GM23338 (cell line): ENCODE measurements around the gene GFPT2. TPM values are rescaled to one million over a fixed set of nuclear protein-coding genes. Genes with fewer than 3 reads are reported as not detected.

ENCODE experiments used
- ATAC-seq: fragments of 200-7000 bp; cut with Tn5 transposase; 3 replicates; pipeline ENCODE4 v1.9.1; 2020
- DNase-seq: peaks from one replicate; pipeline ENCODE4 v3.0.0-alpha.2; 2015; ENCODE audit warnings: low spot score
- H2AFZ ChIP-seq: fragments of 200-600 bp; sonication (generic); 2 replicates; pipeline ENCODE4 v1.8.0; 2016; ENCODE audit warnings: antibody characterized with exemption, mild to moderate bottlenecking, moderate library complexity
- H3F3A ChIP-seq: fragments of 200-600 bp; sonication (generic); replicated peaks from 2 replicates; pipeline ENCODE4 v1.8.0; 2017; ENCODE audit warnings: antibody characterized with exemption, mixed run types, low read depth
- H3K27ac ChIP-seq: fragments of 200-600 bp; sonication (generic); 2 replicates; pipeline ENCODE4 v1.6.1; 2016; ENCODE audit warnings: low read depth
- H3K27me3 ChIP-seq: fragments of 200-600 bp; sonication (generic); 2 replicates; pipeline ENCODE4 v1.8.0; 2016; ENCODE audit warnings: mild to moderate bottlenecking, mixed run types, moderate library complexity; ENCODE audit not compliant: insufficient read depth
- H3K36me3 ChIP-seq: fragments of 200-600 bp; sonication (generic); 2 replicates; pipeline ENCODE4 v1.8.0; 2016; ENCODE audit warnings: mild to moderate bottlenecking; ENCODE audit not compliant: insufficient read depth
- H3K4me1 ChIP-seq: fragments of 200-600 bp; sonication (generic); 2 replicates; pipeline ENCODE4 v1.8.0; 2016; ENCODE audit warnings: mild to moderate bottlenecking, moderate library complexity; ENCODE audit not compliant: insufficient read depth
- H3K4me2 ChIP-seq: fragments of 200-600 bp; sonication (generic); 2 replicates; pipeline ENCODE4 v1.7.1; 2017; ENCODE audit warnings: mixed run types
- H3K4me3 ChIP-seq: fragments of 200-600 bp; sonication (generic); 2 replicates; pipeline ENCODE4 v1.6.1; 2016; ENCODE audit warnings: mixed run types
- H3K79me2 ChIP-seq: fragments of 200-600 bp; sonication (generic); replicated peaks from 2 replicates; pipeline ENCODE4 v1.8.0; 2017; ENCODE audit warnings: mild to moderate bottlenecking; ENCODE audit not compliant: insufficient read depth
- H3K9me2 ChIP-seq: fragments of 200-600 bp; sonication (generic); 2 replicates; pipeline ENCODE4 v1.8.0; 2017; ENCODE audit not compliant: insufficient read depth
- H4K20me1 ChIP-seq: fragments of 200-600 bp; sonication (generic); replicated peaks from 2 replicates; pipeline ENCODE4 v1.8.0; 2017; ENCODE audit warnings: mild to moderate bottlenecking; ENCODE audit not compliant: insufficient read depth
- H3K27ac Mint-ChIP-seq: 2 replicates; pipeline ENCODE4 v1.8.0; 2020; ENCODE audit warnings: inconsistent platforms, mild to moderate bottlenecking, moderate library complexity, mixed read lengths
- H3K27me3 Mint-ChIP-seq: 3 replicates; pipeline ENCODE4 v1.8.0; 2022; ENCODE audit warnings: low read depth, mild to moderate bottlenecking, moderate library complexity, mixed read lengths, inconsistent platforms; ENCODE audit not compliant: insufficient read depth, poor library complexity
- H3K36me3 Mint-ChIP-seq: 3 replicates; pipeline ENCODE4 v1.8.0; 2021; ENCODE audit warnings: low read depth, mild to moderate bottlenecking, inconsistent platforms, moderate library complexity, mixed read lengths
- H3K4me1 Mint-ChIP-seq: 3 replicates; pipeline ENCODE4 v1.8.0; 2020; ENCODE audit warnings: mild to moderate bottlenecking, inconsistent platforms, mixed read lengths
- H3K4me3 Mint-ChIP-seq: 3 replicates; pipeline ENCODE4 v1.8.0; 2021; ENCODE audit warnings: moderate library complexity, mild to moderate bottlenecking, inconsistent platforms, mixed read lengths
- H3K9me3 Mint-ChIP-seq: 3 replicates; pipeline ENCODE4 v1.8.0; 2020; ENCODE audit warnings: moderate library complexity, mild to moderate bottlenecking, inconsistent platforms, mixed read lengths
- CREB1 ChIP-seq: fragments of 250-450 bp; sonication (Bioruptor Pico); IDR thresholded peaks from 2 replicates; pipeline ENCODE4 v1.5.0; 2020; ENCODE audit warnings: low read depth, mild to moderate bottlenecking, moderate library complexity
- EZH2 ChIP-seq: fragments of 200-600 bp; sonication (generic); IDR thresholded peaks from one replicate; pipeline ENCODE4 v1.8.0; 2017; ENCODE audit warnings: antibody characterized with exemption, mild to moderate bottlenecking, low read depth; ENCODE audit not compliant: unreplicated experiment
- EZH2phosphoT487 ChIP-seq: fragments of 200-600 bp; sonication (generic); IDR thresholded peaks from one replicate; pipeline ENCODE4 v1.8.1; 2018; ENCODE audit warnings: antibody characterized with exemption; ENCODE audit not compliant: unreplicated experiment
- JUNB ChIP-seq: IDR thresholded peaks from one replicate; pipeline ENCODE4 v1.6.1; 2016; ENCODE audit warnings: antibody characterized with exemption; ENCODE audit not compliant: unreplicated experiment
- NANOG ChIP-seq: IDR thresholded peaks from 2 replicates; pipeline ENCODE4 v1.6.1; 2016; ENCODE audit warnings: antibody characterized with exemption, borderline replicate concordance
- POLR2AphosphoS5 ChIP-seq: IDR thresholded peaks from 2 replicates; pipeline ENCODE4 v1.6.1; 2016; ENCODE audit warnings: antibody characterized with exemption, low read depth
- STAT1 ChIP-seq: IDR thresholded peaks from one replicate; pipeline ENCODE4 v1.6.1; 2016; ENCODE audit warnings: antibody characterized with exemption; ENCODE audit not compliant: unreplicated experiment
- ZNF114 ChIP-seq: fragments of 250-450 bp; sonication (Bioruptor Pico); IDR thresholded peaks from 2 replicates; pipeline ENCODE4 v1.5.0; 2020; ENCODE audit warnings: mild to moderate bottlenecking, moderate library complexity
- ZNF331 ChIP-seq: fragments of 250-450 bp; sonication (Bioruptor Pico); IDR thresholded peaks from 2 replicates; pipeline ENCODE4 v1.5.0; 2020; ENCODE audit warnings: low read depth, mild to moderate bottlenecking, moderate library complexity
- polyA plus RNA-seq: library from polyadenylated mRNA; unstranded; fragments of >200 nt; fragmentation: Nextera tagmentation; extraction: Ambion mirVana; gene quantifications from 2 replicates; pipeline ENCODE4 v1.2.1, GENCODE V29; 2016
- total RNA-seq: library from RNA; depleted of rRNA; stranded (reverse); fragments of >200 nt; shearing (Covaris generic); gene quantifications from 2 replicates; pipeline ENCODE4 v1.2.3, GENCODE V29; 2014
- TF ChIP-seq, protein P1 (sequence below): fragments of 250-450 bp; sonication (Bioruptor Pico); IDR thresholded peaks from 2 replicates; pipeline ENCODE4 v1.5.0; 2020; ENCODE audit warnings: mild to moderate bottlenecking, moderate library complexity
- TF ChIP-seq, protein P2 (sequence below), 2 experiments: fragments of 200-600 bp in 1 of 2; sonication (generic) in 1 of 2; conservative IDR thresholded peaks; 2 replicates each; pipeline versions ENCODE4 v1.5.1 to v1.6.1; 2016 to 2017; ENCODE audit warnings: antibody characterized with exemption in 2 of 2, low read depth in 2 of 2, mild to moderate bottlenecking in 2 of 2, moderate library complexity in 1 of 2
- TF ChIP-seq, protein P3 (sequence below): IDR thresholded peaks from one replicate; pipeline ENCODE4 v1.6.1; 2018; ENCODE audit warnings: antibody characterized with exemption; ENCODE audit not compliant: unreplicated experiment

GFPT2 gene
- total and polyA plus RNA-seq, 2 experiments from 2014 or later: 82.6 to 120 TPM

DNA sequence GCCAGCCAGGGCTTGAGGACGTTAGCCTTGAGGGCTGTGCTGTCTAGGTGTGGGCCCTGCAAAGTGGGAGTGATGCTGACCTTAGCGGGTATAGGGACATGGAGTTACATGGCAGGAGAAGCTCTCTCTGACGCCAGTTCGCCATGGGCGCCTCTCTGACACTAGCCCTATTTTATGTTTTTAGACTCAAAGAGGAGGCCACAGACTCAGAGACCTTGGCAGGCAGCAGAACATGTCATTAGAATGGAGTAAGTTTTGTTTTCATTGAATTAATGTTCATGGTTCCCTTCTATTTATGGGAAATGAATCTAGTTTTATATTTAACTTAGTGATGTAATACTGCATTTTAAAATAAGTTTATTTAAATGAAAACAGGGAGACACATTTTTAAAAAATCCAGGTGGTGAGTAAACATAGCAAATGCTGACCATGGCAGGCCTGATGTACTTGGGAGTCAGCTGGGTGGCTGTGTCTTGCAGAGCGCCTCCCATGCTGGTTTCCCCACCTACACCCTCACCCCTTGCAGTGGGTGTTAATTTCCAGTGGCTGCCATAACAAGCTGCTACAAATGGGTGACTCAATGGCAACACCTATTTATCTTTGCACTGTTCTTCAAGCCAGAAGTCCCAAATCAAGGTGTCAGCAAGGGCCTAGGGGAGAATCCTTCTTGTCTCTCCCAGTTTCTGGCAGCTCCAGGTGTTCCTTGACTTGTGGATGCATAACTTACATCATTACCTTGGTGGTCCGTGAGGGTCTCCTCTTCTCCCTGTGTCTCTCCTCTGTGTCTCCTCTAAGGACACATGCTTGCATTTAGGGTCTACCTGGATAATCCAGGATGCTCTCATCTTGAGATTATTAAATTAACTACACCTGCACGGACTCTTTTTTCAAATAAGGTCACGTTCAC lies 25.6 kb upstream of the GFPT2 start (continued):
- TF ChIP-seq, protein P1, sequence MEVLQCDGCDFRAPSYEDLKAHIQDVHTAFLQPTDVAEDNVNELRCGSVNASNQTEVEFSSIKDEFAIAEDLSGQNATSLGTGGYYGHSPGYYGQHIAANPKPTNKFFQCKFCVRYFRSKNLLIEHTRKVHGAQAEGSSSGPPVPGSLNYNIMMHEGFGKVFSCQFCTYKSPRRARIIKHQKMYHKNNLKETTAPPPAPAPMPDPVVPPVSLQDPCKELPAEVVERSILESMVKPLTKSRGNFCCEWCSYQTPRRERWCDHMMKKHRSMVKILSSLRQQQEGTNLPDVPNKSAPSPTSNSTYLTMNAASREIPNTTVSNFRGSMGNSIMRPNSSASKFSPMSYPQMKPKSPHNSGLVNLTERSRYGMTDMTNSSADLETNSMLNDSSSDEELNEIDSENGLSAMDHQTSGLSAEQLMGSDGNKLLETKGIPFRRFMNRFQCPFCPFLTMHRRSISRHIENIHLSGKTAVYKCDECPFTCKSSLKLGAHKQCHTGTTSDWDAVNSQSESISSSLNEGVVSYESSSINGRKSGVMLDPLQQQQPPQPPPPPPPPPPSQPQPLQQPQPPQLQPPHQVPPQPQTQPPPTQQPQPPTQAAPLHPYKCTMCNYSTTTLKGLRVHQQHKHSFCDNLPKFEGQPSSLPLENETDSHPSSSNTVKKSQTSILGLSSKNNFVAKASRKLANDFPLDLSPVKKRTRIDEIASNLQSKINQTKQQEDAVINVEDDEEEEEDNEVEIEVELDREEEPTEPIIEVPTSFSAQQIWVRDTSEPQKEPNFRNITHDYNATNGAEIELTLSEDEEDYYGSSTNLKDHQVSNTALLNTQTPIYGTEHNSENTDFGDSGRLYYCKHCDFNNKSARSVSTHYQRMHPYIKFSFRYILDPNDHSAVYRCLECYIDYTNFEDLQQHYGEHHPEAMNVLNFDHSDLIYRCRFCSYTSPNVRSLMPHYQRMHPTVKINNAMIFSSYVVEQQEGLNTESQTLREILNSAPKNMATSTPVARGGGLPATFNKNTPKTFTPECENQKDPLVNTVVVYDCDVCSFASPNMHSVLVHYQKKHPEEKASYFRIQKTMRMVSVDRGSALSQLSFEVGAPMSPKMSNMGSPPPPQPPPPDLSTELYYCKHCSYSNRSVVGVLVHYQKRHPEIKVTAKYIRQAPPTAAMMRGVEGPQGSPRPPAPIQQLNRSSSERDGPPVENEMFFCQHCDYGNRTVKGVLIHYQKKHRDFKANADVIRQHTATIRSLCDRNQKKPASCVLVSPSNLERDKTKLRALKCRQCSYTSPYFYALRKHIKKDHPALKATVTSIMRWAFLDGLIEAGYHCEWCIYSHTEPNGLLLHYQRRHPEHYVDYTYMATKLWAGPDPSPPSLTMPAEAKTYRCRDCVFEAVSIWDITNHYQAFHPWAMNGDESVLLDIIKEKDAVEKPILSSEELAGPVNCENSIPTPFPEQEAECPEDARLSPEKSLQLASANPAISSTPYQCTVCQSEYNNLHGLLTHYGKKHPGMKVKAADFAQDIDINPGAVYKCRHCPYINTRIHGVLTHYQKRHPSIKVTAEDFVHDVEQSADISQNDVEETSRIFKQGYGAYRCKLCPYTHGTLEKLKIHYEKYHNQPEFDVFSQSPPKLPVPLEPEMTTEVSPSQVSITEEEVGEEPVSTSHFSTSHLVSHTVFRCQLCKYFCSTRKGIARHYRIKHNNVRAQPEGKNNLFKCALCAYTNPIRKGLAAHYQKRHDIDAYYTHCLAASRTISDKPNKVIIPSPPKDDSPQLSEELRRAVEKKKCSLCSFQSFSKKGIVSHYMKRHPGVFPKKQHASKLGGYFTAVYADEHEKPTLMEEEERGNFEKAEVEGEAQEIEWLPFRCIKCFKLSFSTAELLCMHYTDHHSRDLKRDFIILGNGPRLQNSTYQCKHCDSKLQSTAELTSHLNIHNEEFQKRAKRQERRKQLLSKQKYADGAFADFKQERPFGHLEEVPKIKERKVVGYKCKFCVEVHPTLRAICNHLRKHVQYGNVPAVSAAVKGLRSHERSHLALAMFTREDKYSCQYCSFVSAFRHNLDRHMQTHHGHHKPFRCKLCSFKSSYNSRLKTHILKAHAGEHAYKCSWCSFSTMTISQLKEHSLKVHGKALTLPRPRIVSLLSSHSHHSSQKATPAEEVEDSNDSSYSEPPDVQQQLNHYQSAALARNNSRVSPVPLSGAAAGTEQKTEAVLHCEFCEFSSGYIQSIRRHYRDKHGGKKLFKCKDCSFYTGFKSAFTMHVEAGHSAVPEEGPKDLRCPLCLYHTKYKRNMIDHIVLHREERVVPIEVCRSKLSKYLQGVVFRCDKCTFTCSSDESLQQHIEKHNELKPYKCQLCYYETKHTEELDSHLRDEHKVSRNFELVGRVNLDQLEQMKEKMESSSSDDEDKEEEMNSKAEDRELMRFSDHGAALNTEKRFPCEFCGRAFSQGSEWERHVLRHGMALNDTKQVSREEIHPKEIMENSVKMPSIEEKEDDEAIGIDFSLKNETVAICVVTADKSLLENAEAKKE: no peak

DNA sequence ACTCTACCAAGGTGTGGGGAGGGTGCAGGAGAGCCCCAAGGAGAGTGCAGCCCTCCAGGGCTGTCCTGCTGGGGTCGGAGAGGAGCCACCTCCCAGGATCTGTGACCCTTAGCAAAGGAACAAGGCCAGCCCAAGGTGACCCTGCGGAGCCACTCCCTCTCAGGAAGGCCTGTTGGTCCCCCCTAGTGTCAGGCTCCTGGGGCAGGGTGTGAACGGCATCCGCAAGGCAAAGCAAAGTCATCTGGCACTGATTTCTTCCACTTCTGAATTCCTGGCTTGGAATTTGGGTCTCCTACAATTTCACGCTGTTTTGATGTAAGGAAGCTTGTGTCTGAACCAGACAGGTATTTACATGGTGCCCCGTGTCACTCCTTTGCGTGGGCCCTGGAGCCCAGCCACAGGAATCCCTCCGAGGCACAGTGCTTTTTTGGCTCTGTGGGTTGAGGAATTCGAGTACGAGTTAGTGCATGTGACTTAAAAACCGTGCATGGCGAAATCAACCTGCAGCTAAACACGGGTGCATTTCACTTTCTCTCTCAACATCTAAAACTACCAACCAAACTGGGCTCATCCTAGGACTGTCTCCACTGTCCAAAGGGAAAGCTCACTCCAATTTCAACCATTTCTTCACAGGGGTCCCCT lies 24.5 kb upstream of the GFPT2 start:
- Mint-ChIP-seq H3K4me1 (peaks cover 16% of the 10 kb centered on the region), H3K27ac (no peak overlapping the region), H3K4me3 (no peak overlapping the region), H3K36me3 (no peaks in the 10 kb centered on the region; the same call in 2 of the 3 replicates), H3K27me3 (peaks cover 7% of the 10 kb centered on the region), H3K9me3 (no peaks in the 10 kb centered on the region)
- no peaks in the 10 kb centered on the region for H3K27me3 ChIP-seq
- no peaks in the 10 kb centered on the region for H3K79me2 ChIP-seq
- H3K36me3 ChIP-seq: no peaks in the 10 kb centered on the region
- H3F3A ChIP-seq: no peaks in the 10 kb centered on the region
- H4K20me1 ChIP-seq: no peaks in the 10 kb centered on the region
- H2AFZ ChIP-seq: peak overlapping the region; percentile 78; the same call in 1 of the 2 replicates
- no peak overlapping the region for H3K4me3 ChIP-seq
- peak; percentile 21; the same call in 1 of the 3 replicates for ATAC-seq
- no peak overlapping the region for H3K27ac ChIP-seq
- no peak for DNase-seq
- H3K4me1 ChIP-seq: no peaks in the 10 kb centered on the region
- H3K9me2 ChIP-seq: no peaks in the 10 kb centered on the region
- no peak overlapping the region for H3K4me2 ChIP-seq
- TF ChIP-seq ZNF114 (no peak), POLR2AphosphoS5 (no peak), EZH2phosphoT487 (no peak), STAT1 (no peak), CREB1 (CRISPR knock-in tag) (no peak), NANOG (no peak), JUNB (no peak), EZH2 (no peak), ZNF331 (CRISPR knock-in tag) (no peak)
- TF ChIP-seq, protein P2, sequence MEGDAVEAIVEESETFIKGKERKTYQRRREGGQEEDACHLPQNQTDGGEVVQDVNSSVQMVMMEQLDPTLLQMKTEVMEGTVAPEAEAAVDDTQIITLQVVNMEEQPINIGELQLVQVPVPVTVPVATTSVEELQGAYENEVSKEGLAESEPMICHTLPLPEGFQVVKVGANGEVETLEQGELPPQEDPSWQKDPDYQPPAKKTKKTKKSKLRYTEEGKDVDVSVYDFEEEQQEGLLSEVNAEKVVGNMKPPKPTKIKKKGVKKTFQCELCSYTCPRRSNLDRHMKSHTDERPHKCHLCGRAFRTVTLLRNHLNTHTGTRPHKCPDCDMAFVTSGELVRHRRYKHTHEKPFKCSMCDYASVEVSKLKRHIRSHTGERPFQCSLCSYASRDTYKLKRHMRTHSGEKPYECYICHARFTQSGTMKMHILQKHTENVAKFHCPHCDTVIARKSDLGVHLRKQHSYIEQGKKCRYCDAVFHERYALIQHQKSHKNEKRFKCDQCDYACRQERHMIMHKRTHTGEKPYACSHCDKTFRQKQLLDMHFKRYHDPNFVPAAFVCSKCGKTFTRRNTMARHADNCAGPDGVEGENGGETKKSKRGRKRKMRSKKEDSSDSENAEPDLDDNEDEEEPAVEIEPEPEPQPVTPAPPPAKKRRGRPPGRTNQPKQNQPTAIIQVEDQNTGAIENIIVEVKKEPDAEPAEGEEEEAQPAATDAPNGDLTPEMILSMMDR (conservative IDR thresholded peaks at IDR 0.05; ENCODE audit: low read depth in 2 of 2): no peak
- TF ChIP-seq, protein P3, sequence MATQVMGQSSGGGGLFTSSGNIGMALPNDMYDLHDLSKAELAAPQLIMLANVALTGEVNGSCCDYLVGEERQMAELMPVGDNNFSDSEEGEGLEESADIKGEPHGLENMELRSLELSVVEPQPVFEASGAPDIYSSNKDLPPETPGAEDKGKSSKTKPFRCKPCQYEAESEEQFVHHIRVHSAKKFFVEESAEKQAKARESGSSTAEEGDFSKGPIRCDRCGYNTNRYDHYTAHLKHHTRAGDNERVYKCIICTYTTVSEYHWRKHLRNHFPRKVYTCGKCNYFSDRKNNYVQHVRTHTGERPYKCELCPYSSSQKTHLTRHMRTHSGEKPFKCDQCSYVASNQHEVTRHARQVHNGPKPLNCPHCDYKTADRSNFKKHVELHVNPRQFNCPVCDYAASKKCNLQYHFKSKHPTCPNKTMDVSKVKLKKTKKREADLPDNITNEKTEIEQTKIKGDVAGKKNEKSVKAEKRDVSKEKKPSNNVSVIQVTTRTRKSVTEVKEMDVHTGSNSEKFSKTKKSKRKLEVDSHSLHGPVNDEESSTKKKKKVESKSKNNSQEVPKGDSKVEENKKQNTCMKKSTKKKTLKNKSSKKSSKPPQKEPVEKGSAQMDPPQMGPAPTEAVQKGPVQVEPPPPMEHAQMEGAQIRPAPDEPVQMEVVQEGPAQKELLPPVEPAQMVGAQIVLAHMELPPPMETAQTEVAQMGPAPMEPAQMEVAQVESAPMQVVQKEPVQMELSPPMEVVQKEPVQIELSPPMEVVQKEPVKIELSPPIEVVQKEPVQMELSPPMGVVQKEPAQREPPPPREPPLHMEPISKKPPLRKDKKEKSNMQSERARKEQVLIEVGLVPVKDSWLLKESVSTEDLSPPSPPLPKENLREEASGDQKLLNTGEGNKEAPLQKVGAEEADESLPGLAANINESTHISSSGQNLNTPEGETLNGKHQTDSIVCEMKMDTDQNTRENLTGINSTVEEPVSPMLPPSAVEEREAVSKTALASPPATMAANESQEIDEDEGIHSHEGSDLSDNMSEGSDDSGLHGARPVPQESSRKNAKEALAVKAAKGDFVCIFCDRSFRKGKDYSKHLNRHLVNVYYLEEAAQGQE: no peak
